ENCODE results near the gene HECTD3.
"Not testable (repeated sequence)": the region's sequence is repeated elsewhere in the genome, so short reads cannot be mapped to it uniquely, and the experiment has no call there.

The HECTD3 gene

GRCh38 chr1:44988531-44989156, 22.5 kb downstream of the HECTD3 start:
- DNase-seq (ENCODE audit: low spot score), result no peak

- DNase-seq (ENCODE audit: low spot score), result no peak
Measured at GRCh38 chr1:44985747-44986359, 25.3 kb downstream of the HECTD3 start.

- DNase-seq (ENCODE audit: low spot score), result not testable (repeated sequence)
Measured at GRCh38 chr1:44977372-44977771, 33.8 kb downstream of the HECTD3 start.

DNA sequence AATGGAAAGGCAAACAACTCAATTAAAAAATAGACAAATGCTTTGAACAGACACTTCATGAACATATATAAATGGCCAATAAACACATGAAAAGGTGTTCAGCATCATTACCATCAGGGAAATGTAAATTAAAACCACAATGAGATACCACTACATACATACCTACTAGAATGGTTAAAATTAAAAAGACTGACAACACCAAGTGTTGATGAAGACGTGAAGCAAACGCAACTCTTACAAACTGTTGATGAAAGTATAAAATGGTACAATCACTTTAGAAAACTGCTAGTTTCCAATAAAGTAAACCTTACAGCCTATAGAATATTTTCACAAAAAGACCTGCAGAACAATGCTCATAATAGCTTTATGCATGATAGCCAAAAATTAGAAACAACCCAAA, 34.9 kb downstream of the HECTD3 start:
- no peak for DNase-seq (ENCODE audit: low spot score)

DNA sequence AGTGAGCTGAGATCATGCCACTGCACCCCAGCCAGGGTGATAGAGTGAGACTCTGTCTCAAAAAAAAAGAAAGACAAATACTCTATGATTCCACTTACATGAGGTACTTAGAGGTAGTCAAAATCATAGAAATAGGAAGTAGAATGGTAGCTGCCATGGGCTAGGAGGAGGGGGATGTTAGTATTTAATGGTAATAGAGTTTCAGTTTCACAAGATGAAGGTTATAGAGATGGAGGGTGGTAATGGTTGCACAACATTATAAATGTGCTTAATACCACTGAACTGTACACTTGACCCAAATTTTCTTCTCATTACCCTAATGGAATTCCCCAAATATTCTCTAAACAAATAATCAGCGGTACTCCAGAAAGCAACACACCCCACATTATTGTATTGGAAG, 37.5 kb downstream of the HECTD3 start:
- no peak for DNase-seq (ENCODE audit: low spot score)

DNA sequence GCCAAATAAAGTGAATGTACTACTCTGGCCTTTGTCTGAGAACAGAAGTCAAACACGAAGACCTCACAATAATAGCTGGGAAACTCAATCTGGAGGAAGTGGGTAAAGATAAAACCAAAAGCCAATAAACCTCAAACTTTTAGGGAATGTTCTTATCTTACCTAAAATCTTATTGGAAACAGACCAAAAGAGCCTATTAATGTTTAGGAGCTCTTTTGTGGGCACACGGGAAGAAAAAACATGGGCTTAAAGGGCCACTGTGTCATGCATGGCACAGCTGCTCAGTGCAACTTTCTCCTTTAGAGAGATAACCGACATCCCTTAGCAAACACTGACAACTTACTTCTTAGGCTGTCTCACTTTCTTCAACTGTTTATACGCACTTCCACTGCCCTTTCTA, 40.8 kb downstream of the HECTD3 start:
- DNase-seq (ENCODE audit: low spot score), result no peak

DNA sequence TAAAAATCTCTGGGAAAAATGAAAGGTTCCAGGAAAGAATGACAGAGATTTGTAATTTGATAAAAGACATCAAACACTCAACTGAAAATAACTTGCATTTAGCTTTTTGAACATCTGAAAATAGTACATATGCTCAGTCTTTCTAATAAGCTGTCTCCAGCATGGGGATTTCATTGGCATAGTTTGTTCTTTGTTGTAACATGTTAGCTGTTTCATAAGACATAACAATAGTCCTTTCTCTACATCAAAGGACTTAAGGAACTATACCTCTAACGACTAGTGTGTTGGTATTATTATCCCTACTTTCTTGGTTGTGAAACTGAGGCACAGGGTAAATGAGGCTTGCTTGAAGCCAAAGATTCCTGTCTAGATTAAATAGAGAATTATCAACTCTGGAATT, 46.7 kb downstream of the HECTD3 start:
- no peak for DNase-seq (ENCODE audit: low spot score)

GRCh38 chr1:44962729-44963128, 48.4 kb downstream of the HECTD3 start:
- DNase-seq (ENCODE audit: low spot score), result no peak

- DNase-seq (ENCODE audit: low spot score), result not testable (repeated sequence)
Measured at GRCh38 chr1:44962022-44962421, 49.1 kb downstream of the HECTD3 start.

GRCh38 chr1:44957566-44957965, 53.6 kb downstream of the HECTD3 start:
- DNase-seq (ENCODE audit: low spot score), result not testable (repeated sequence)

GRCh38 chr1:44956077-44956476, 55.0 kb downstream of the HECTD3 start:
- not testable (repeated sequence) for DNase-seq (ENCODE audit: low spot score)

All from CD4-positive, alpha-beta T cell treated with Interleukin-15 for 4 hours (primary cell).